Uterus (tissue), 2 donors: ENCODE measurements around the gene MLPH.

ENCODE experiments used
- POLR2A ChIP-seq, 2 donors: fragments of 450-650 bp; IDR thresholded peaks; one replicate each; pipeline ENCODE4 v1.6.1; 2016; ENCODE audit warnings: antibody characterized with exemption in 2 of 2, mild to moderate bottlenecking in 1 of 2, moderate library complexity in 1 of 2
- TF ChIP-seq, protein P1 (sequence below), 4 experiments: fragments of 200-600 bp in 2 of 4; fragments of 450-650 bp in 2 of 4; sonication (generic) in 2 of 4; IDR thresholded peaks; one replicate each; pipeline ENCODE4 v1.5.1; 2016 to 2019; ENCODE audit warnings: antibody characterized with exemption in 4 of 4, mild to moderate bottlenecking in 2 of 4, moderate library complexity in 1 of 4

DNA sequence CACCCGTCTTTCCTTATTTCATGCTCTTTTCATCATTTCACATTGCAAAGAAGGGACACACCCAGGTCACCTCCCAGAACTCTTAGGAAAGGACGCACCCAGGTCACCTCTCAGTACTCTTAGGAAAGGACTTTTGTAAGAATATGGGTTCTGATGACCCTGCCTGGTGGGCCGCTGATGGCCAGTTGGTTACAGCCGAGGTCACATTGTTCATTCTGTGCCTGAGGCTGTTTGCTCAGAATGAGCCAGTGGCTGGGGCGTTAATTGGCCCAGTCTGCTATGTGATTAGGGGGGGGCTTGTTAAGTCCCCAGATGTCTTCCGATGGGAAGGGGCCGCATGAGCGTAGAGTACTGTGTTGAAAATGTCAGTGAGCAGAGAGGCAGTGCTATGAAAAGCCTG is 9.4 kb downstream of the MLPH start:
- TF ChIP-seq, protein P1, sequence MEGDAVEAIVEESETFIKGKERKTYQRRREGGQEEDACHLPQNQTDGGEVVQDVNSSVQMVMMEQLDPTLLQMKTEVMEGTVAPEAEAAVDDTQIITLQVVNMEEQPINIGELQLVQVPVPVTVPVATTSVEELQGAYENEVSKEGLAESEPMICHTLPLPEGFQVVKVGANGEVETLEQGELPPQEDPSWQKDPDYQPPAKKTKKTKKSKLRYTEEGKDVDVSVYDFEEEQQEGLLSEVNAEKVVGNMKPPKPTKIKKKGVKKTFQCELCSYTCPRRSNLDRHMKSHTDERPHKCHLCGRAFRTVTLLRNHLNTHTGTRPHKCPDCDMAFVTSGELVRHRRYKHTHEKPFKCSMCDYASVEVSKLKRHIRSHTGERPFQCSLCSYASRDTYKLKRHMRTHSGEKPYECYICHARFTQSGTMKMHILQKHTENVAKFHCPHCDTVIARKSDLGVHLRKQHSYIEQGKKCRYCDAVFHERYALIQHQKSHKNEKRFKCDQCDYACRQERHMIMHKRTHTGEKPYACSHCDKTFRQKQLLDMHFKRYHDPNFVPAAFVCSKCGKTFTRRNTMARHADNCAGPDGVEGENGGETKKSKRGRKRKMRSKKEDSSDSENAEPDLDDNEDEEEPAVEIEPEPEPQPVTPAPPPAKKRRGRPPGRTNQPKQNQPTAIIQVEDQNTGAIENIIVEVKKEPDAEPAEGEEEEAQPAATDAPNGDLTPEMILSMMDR (IDR thresholded peaks at IDR 0.05), result no peak
- TF ChIP-seq POLR2A (IDR thresholded peaks at IDR 0.05), result no peak
